GM12875 (cell line): ENCODE results near the gene CLCN2.
"Not testable (repeated sequence)": the region's sequence is repeated elsewhere in the genome, so short reads cannot be mapped to it uniquely, and the experiment has no call there.

Experiments used
- H3K4me3 ChIP-seq: one replicate; pipeline ENCODE4 v1.5.1; 2011; ENCODE audit warnings: low read depth, low read length, control low read depth
- TF ChIP-seq, protein P1 (sequence below): IDR thresholded peaks from 2 replicates; pipeline ENCODE4 v1.5.1; 2011; ENCODE audit warnings: low read depth, mild to moderate bottlenecking, control low read depth, inconsistent platforms, low read length, moderate library complexity, borderline replicate concordance; ENCODE audit not compliant: insufficient read depth

CLCN2 gene

DNA sequence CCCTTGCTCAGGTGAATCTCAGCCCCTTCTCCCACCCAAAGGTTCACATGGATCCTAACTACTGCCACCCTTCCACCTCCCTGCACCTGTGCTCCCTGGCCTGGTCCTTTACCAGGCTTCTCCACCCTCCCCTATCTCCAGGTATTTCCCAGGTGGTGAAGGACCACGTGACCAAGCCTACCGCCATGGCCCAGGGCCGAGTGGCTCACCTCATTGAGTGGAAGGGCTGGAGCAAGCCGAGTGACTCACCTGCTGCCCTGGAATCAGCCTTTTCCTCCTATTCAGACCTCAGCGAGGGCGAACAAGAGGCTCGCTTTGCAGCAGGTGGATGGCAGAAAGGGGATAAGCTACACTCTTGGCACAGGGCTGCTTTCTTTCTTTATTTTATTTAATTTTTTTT is 19.5 kb downstream of the CLCN2 start:
- no peak overlapping the region for H3K4me3 ChIP-seq
- TF ChIP-seq, protein P1, sequence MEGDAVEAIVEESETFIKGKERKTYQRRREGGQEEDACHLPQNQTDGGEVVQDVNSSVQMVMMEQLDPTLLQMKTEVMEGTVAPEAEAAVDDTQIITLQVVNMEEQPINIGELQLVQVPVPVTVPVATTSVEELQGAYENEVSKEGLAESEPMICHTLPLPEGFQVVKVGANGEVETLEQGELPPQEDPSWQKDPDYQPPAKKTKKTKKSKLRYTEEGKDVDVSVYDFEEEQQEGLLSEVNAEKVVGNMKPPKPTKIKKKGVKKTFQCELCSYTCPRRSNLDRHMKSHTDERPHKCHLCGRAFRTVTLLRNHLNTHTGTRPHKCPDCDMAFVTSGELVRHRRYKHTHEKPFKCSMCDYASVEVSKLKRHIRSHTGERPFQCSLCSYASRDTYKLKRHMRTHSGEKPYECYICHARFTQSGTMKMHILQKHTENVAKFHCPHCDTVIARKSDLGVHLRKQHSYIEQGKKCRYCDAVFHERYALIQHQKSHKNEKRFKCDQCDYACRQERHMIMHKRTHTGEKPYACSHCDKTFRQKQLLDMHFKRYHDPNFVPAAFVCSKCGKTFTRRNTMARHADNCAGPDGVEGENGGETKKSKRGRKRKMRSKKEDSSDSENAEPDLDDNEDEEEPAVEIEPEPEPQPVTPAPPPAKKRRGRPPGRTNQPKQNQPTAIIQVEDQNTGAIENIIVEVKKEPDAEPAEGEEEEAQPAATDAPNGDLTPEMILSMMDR, result no peak

GRCh38 chr3:184339451-184340135 is 21.8 kb downstream of the CLCN2 start:
- not testable (repeated sequence) for H3K4me3 ChIP-seq

DNA sequence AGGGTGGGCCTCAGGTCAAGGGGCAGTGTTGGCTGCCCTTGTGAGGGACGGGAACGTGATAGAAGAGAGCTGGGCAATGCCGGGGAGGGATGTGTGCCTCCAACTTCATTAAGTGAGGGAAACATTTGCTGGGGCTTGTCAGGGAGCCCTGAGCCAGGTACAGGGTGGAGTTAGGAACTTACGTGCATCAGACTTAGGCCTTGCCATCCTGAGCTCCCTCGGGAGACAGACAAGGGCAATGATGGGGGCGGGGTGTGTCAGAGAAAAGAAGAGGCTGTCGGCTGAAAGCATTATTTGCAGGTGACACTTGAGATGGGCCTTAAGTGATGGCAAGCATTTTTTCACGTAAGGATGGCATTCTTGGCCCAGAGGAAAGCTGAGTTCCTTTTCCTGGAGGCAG is 22.4 kb downstream of the CLCN2 start:
- TF ChIP-seq, protein P1, result no peak
- H3K4me3 ChIP-seq, result no peak overlapping the region

- no peak overlapping the region for H3K4me3 ChIP-seq
- TF ChIP-seq, protein P1, result no peak
Measured at GRCh38 chr3:184338511-184338945, 22.9 kb downstream of the CLCN2 start.

GRCh38 chr3:184337981-184338380 is 23.4 kb downstream of the CLCN2 start:
- TF ChIP-seq, protein P1, result no peak

DNA sequence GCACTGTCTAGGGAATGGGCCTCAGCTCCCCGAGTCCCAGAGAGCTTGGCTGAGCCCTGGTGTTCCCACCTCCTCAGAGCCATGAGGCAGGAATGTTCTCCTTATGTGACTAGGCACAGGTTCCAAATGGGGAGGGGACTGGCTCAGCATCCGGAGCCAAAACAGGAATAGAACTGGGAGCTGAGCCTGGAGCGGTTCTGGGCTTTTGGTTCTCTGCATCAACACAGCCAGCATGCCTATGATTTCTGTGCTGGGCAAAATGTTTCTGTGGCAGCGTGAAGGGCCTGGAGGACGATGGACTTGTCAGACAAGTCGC is 24.0 kb downstream of the CLCN2 start, which contains the start of gene FAM131A:
TSS of gene FAM131A (plus strand) at position 202 of the 316 bp plus-strand sequence. CDS start at position 233, 31 bp downstream.
- no peak within 1 kb of the TSS for H3K4me3 ChIP-seq
- TF ChIP-seq, protein P1, result no peak

More at GRCh38 chr3:184337981-184338380, 23.4 kb downstream of the CLCN2 start:
- no peak overlapping the region for H3K4me3 ChIP-seq

- TF ChIP-seq, protein P1, result no peak
- peak overlapping the region; percentile 46 for H3K4me3 ChIP-seq
Measured at GRCh38 chr3:184336547-184337398, 24.6 kb downstream of the CLCN2 start.
